ENCODE results near the gene ORAI3. TPM values are rescaled to one million over a fixed set of nuclear protein-coding genes. Genes with fewer than 3 reads are reported as not detected.

The ORAI3 gene
- total and polyA plus RNA-seq, 2 of the 13 experiments (the other 11 are each of a cell fraction or from before 2014, with no cell fraction given), result 11.4 to 32.0 TPM

DNA sequence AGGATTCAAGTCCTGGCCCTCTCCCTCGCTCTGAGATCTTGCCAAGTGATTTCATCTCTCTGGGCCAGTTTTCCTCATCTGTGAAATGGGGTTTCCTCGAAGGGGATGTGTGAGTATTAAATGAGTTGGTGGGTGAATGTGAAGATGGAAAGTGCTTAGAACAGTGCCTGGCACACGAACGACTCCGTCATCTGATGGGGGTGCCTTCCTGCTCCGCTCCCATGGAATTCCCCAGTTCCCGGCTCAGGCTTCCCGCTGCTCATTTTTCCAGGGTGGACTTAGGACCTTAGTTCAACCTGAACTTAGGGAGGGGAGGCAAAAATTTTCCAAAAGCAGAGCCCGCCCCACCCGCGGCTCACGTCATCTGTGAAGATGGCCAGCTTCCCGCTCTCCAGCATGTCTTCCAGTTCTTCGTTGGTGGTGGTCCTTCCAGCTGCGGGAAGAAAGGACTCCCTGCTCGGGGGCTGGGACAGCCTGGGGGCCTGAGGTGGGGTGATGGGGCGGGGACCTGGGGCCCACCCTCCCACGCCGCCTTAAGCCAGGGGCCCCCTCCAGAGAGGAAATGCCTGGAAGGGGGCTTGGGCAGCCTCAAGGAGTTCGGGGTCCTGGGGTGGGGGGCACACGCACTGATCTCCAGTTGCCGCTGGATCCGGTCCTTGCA is 47.6 kb downstream of the ORAI3 start (continued):
- TF ChIP-seq, protein P1, sequence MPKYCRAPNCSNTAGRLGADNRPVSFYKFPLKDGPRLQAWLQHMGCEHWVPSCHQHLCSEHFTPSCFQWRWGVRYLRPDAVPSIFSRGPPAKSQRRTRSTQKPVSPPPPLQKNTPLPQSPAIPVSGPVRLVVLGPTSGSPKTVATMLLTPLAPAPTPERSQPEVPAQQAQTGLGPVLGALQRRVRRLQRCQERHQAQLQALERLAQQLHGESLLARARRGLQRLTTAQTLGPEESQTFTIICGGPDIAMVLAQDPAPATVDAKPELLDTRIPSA (CRISPR knock-in tag; IDR thresholded peaks at IDR 0.05; ENCODE audit: borderline replicate concordance), result 0 out of 2 replicates have a peak, but pooled peaks have one; percentile 36
- peak; percentile 79; the same call in 1 of the 2 replicates for TF ChIP-seq NCOR1 (IDR thresholded peaks at IDR 0.05; ENCODE audit: borderline replicate concordance, low read length)
- TF ChIP-seq SALL2 (CRISPR knock-in tag; IDR thresholded peaks at IDR 0.05), result no peak
- TF ChIP-seq ZNF264 (CRISPR knock-in tag; IDR thresholded peaks at IDR 0.05), result peak; percentile 51; the same call in 1 of the 2 replicates
- TF ChIP-seq RFX5 (IDR thresholded peaks at IDR 0.05; ENCODE audit: low read depth, low read length), result peak; percentile 4; the same call in 1 of the 2 replicates
- TF ChIP-seq, protein P2, sequence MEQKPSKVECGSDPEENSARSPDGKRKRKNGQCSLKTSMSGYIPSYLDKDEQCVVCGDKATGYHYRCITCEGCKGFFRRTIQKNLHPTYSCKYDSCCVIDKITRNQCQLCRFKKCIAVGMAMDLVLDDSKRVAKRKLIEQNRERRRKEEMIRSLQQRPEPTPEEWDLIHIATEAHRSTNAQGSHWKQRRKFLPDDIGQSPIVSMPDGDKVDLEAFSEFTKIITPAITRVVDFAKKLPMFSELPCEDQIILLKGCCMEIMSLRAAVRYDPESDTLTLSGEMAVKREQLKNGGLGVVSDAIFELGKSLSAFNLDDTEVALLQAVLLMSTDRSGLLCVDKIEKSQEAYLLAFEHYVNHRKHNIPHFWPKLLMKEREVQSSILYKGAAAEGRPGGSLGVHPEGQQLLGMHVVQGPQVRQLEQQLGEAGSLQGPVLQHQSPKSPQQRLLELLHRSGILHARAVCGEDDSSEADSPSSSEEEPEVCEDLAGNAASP (CRISPR knock-in tag; IDR thresholded peaks at IDR 0.05; ENCODE audit: borderline replicate concordance), result peak; percentile 52; the same call in 1 of the 2 replicates
- 0 out of 2 replicates have a peak, but pooled peaks have one; percentile 45 for TF ChIP-seq KDM4B (CRISPR knock-in tag; IDR thresholded peaks at IDR 0.05)
- peak; percentile 42 for TF ChIP-seq TBL1XR1 (IDR thresholded peaks at IDR 0.05; ENCODE audit: borderline replicate concordance, low read length, partially characterized antibody)
- TF ChIP-seq RFXAP (CRISPR knock-in tag; IDR thresholded peaks at IDR 0.05; ENCODE audit: borderline replicate concordance), result peak; percentile 26; the same call in 1 of the 2 replicates
- TF ChIP-seq NR2F6 (IDR thresholded peaks at IDR 0.05), result no peak; the same call in 1 of the 2 replicates
- TF ChIP-seq NR2F6 (CRISPR knock-in tag; IDR thresholded peaks at IDR 0.05), result peak; percentile 48; the same call in 1 of the 2 replicates
- TF ChIP-seq ZSCAN20 (CRISPR knock-in tag; IDR thresholded peaks at IDR 0.05; ENCODE audit: borderline replicate concordance), result no peak
- peak; percentile 59; the same call in 1 of the 2 replicates for TF ChIP-seq ZNF124 (CRISPR knock-in tag; IDR thresholded peaks at IDR 0.05)
- no peak for TF ChIP-seq JDP2 (CRISPR knock-in tag; IDR thresholded peaks at IDR 0.05; ENCODE audit: borderline replicate concordance)
- TF ChIP-seq ATF1 (CRISPR knock-in tag; IDR thresholded peaks at IDR 0.05), result peak; percentile 76; the same call in 1 of the 2 replicates
- TF ChIP-seq, protein P3, sequence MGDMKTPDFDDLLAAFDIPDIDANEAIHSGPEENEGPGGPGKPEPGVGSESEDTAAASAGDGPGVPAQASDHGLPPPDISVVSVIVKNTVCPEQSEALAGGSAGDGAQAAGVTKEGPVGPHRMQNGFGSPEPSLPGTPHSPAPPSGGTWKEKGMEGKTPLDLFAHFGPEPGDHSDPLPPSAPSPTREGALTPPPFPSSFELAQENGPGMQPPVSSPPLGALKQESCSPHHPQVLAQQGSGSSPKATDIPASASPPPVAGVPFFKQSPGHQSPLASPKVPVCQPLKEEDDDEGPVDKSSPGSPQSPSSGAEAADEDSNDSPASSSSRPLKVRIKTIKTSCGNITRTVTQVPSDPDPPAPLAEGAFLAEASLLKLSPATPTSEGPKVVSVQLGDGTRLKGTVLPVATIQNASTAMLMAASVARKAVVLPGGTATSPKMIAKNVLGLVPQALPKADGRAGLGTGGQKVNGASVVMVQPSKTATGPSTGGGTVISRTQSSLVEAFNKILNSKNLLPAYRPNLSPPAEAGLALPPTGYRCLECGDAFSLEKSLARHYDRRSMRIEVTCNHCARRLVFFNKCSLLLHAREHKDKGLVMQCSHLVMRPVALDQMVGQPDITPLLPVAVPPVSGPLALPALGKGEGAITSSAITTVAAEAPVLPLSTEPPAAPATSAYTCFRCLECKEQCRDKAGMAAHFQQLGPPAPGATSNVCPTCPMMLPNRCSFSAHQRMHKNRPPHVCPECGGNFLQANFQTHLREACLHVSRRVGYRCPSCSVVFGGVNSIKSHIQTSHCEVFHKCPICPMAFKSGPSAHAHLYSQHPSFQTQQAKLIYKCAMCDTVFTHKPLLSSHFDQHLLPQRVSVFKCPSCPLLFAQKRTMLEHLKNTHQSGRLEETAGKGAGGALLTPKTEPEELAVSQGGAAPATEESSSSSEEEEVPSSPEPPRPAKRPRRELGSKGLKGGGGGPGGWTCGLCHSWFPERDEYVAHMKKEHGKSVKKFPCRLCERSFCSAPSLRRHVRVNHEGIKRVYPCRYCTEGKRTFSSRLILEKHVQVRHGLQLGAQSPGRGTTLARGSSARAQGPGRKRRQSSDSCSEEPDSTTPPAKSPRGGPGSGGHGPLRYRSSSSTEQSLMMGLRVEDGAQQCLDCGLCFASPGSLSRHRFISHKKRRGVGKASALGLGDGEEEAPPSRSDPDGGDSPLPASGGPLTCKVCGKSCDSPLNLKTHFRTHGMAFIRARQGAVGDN (CRISPR knock-in tag; IDR thresholded peaks at IDR 0.05), result peak; percentile 55; the same call in 1 of the 2 replicates
- peak; percentile 80; the same call in 1 of the 2 replicates for TF ChIP-seq ZNF430 (CRISPR knock-in tag; IDR thresholded peaks at IDR 0.05)
- peak; percentile 57; the same call in 1 of the 2 replicates for TF ChIP-seq RBFOX2 (IDR thresholded peaks at IDR 0.05; ENCODE audit: low read depth, low read length)
- TF ChIP-seq GFI1 (CRISPR knock-in tag; IDR thresholded peaks at IDR 0.05; ENCODE audit: borderline replicate concordance), result peak; percentile 60
- peak; percentile 66 for TF ChIP-seq IKZF4 (CRISPR knock-in tag; IDR thresholded peaks at IDR 0.05; ENCODE audit: borderline replicate concordance, low read depth, not compliant biosample characterization)
- TF ChIP-seq ZEB1 (IDR thresholded peaks at IDR 0.05; ENCODE audit: insufficient replicate concordance, low read depth), result peak; percentile 78
- TF ChIP-seq ZSCAN30 (CRISPR knock-in tag; IDR thresholded peaks at IDR 0.05), result peak; percentile 61; the same call in 1 of the 2 replicates
- TF ChIP-seq, protein P4, sequence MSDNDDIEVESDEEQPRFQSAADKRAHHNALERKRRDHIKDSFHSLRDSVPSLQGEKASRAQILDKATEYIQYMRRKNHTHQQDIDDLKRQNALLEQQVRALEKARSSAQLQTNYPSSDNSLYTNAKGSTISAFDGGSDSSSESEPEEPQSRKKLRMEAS (IDR thresholded peaks at IDR 0.05), result peak; percentile 53; the same call in 1 of the 2 replicates
